ENCODE measurements around the gene RAB1A. TPM values are rescaled to one million over a fixed set of nuclear protein-coding genes. Genes with fewer than 3 reads are reported as not detected.

The RAB1A gene
- total RNA-seq, 1 donor = 101 TPM

GRCh38 chr2:65156041-65156440, 26.1 kb upstream of the RAB1A start:
- TF ChIP-seq CTCF (IDR thresholded peaks at IDR 0.05; ENCODE audit: insufficient read depth, low read depth, low read length) = no peak
- no peak overlapping the region for H3K4me3 ChIP-seq (ENCODE audit: low read depth, low read length)
- DNase-seq (ENCODE audit: low read depth) = no peak

DNA sequence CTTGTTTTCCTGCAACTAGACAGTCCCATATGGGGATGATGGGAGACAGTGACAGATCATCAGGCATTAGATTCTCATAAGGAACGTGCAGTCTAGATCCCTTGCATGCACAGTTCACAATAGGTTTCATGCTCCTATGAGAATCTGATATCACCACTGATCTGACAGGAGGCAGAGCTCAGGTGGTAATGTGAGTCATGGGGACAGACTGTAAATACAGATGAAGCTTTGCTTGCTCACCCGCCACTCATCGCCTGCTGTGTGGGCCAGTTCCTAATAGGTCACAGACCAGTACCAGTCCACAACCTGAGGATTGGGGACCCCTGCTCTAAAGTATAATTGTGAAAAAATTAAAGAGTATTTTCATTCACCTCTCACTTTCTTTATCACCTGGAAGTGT, 23.6 kb upstream of the RAB1A start:
- DNase-seq (ENCODE audit: low read depth) = no peak
- no peak for TF ChIP-seq CTCF (IDR thresholded peaks at IDR 0.05; ENCODE audit: insufficient read depth, low read depth, low read length)
- no peak overlapping the region for H3K4me3 ChIP-seq (ENCODE audit: low read depth, low read length)

GRCh38 chr2:65146078-65146477, 16.2 kb upstream of the RAB1A start:
- TF ChIP-seq CTCF (IDR thresholded peaks at IDR 0.05; ENCODE audit: insufficient read depth, low read depth, low read length) = no peak
- no peak for DNase-seq (ENCODE audit: low read depth)
- H3K4me3 ChIP-seq (ENCODE audit: low read depth, low read length) = no peak overlapping the region

- H3K4me3 ChIP-seq (ENCODE audit: low read depth, low read length) = no peak overlapping the region
- no peak for TF ChIP-seq CTCF (IDR thresholded peaks at IDR 0.05; ENCODE audit: insufficient read depth, low read depth, low read length)
- DNase-seq (ENCODE audit: low read depth) = no peak
These were observed 14.7 kb upstream of the RAB1A start for GRCh38 chr2:65144571-65144970.

GRCh38 chr2:65142515-65142914, 12.6 kb upstream of the RAB1A start:
- DNase-seq (ENCODE audit: low read depth) = no peak
- no peak overlapping the region for H3K4me3 ChIP-seq (ENCODE audit: low read depth, low read length)
- TF ChIP-seq CTCF (IDR thresholded peaks at IDR 0.05; ENCODE audit: insufficient read depth, low read depth, low read length) = peak; percentile 35

DNA sequence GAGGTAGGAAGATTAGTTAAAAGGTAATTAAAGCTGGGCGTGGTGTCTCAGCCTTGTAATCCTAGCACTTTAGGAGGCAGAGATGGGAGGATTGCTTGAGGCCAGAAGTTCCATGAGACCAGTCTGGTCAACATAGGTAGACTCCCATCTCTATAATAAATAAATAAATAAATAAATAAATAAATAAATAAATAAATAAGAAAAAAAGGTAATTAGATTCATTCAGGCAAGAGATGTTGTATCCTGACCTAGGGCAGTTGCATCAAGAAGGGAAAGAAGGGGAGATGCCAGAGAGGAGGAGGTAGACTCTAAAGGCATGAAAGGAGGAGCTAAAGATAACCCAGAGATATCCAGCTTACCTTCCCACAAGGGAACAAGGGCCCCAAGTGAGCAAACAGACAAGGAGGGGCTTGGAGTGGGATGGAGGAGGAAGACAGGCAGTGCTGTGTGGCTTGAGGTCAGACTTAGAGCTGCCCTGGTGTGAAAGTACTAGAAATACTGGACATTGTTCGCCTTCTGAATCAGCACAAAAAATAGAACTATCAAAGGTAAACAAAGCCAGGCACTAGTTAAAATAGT, 7.4 kb upstream of the RAB1A start:
- TF ChIP-seq CTCF (IDR thresholded peaks at IDR 0.05; ENCODE audit: insufficient read depth, low read depth, low read length) = no peak
- no peak overlapping the region for H3K4me3 ChIP-seq (ENCODE audit: low read depth, low read length)
- no peak for DNase-seq (ENCODE audit: low read depth)

- DNase-seq (ENCODE audit: low read depth) = no peak
- H3K4me3 ChIP-seq (ENCODE audit: low read depth, low read length) = no peak overlapping the region
- no peak for TF ChIP-seq CTCF (IDR thresholded peaks at IDR 0.05; ENCODE audit: insufficient read depth, low read depth, low read length)
These were observed 6.3 kb upstream of the RAB1A start for GRCh38 chr2:65136253-65136652.
